ES-I3 (cell line): ENCODE measurements around the gene FARP1.

Experiments
- H3K36me3 ChIP-seq: 2 replicates; pipeline ENCODE4 v1.6.1; 2013; ENCODE audit warnings: mild to moderate bottlenecking, low read length, control low read depth, moderate library complexity; ENCODE audit not compliant: insufficient read depth
- H3K4me1 ChIP-seq: 2 replicates; pipeline ENCODE4 v1.6.1; 2013; ENCODE audit warnings: mild to moderate bottlenecking, control low read depth, low read length; ENCODE audit not compliant: insufficient read depth
- H3K9ac ChIP-seq: 2 replicates; pipeline ENCODE4 v1.6.1; 2013; ENCODE audit warnings: low read depth, mild to moderate bottlenecking, low read length, moderate library complexity
- H3K9me3 ChIP-seq: 2 replicates; pipeline ENCODE4 v1.6.1; 2013; ENCODE audit warnings: mild to moderate bottlenecking, low read length, moderate library complexity; ENCODE audit not compliant: control insufficient read depth, insufficient read depth

FARP1 gene

GRCh38 chr13:98334620-98335205, 191.8 kb downstream of the FARP1 start:
- H3K4me1 ChIP-seq, result peaks cover 15% of the 10 kb centered on the region; the same call in 1 of the 2 replicates
- no peak overlapping the region for H3K9ac ChIP-seq
- peaks cover 5% of the 10 kb centered on the region; the same call in 1 of the 2 replicates for H3K9me3 ChIP-seq
- H3K36me3 ChIP-seq, result no peaks in the 10 kb centered on the region; the same call in 1 of the 2 replicates

GRCh38 chr13:98335721-98336120, 192.8 kb downstream of the FARP1 start:
- Histone ChIP-seq H3K9me3 (peaks cover 5% of the 10 kb centered on the region; the same call in 1 of the 2 replicates), H3K36me3 (no peaks in the 10 kb centered on the region; the same call in 1 of the 2 replicates), H3K9ac (no peak overlapping the region), H3K4me1 (peaks cover 15% of the 10 kb centered on the region; the same call in 1 of the 2 replicates)

DNA sequence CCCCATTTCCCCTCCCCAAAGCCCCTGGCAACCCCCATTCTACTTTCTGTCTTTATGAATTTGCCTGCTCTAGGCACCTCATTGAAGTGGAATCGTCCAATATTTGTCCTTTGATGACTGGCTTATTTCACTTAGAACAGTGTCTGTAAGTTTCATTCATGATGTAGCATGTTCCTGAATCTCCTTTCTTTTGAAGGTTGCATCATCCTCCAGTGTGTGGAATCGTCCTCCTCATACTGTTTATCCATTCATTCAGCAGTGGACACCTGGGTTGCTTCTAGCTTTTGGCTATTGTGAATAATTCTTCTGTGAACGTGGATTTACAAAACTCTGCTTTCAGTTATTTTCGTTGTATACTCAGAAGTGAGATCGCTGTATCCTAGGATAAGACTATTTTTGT, 195.4 kb downstream of the FARP1 start:
- Histone ChIP-seq H3K36me3 (no peaks in the 10 kb centered on the region; the same call in 1 of the 2 replicates), H3K4me1 (no peaks in the 10 kb centered on the region), H3K9ac (no peak overlapping the region), H3K9me3 (peaks cover 5% of the 10 kb centered on the region; the same call in 1 of the 2 replicates)

DNA sequence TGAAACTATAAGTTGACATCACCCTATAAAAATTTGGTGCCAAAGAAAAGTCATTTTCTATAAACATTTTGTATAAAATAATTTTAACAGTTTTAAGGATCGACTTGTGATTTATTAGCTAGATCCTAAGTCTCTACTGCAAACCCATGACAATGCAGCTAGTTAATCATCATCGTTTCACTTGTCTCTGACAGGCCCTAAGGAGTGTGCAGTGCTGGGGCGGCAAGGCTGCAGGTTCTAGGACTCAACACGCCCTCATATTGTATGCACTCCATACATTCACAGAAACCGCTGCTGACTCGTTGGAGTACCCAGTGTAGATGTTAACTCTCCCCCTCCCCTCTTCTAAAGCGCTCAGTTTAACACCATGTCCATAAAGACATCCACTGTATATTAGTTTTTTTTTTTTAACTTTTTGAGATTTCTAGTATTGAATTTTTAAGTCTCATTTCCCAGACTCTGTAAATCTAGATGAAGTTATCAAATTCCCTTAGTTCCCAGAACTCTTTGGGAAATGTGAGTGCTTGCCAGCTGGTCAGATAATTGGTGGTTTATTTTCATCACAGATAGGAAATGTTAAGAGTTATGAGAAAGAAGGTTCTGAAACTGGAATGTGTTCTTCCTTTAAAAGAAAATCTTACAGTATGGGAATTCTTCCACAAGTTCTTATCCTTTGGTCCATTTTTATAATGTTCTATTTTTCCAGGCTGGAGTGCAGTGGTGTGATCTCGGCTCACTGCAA, 197.0 kb downstream of the FARP1 start:
- Histone ChIP-seq H3K4me1 (peaks cover 4% of the 10 kb centered on the region; the same call in 1 of the 2 replicates), H3K9ac (no peak overlapping the region), H3K36me3 (no peaks in the 10 kb centered on the region; the same call in 1 of the 2 replicates), H3K9me3 (peaks cover 4% of the 10 kb centered on the region; the same call in 1 of the 2 replicates)

DNA sequence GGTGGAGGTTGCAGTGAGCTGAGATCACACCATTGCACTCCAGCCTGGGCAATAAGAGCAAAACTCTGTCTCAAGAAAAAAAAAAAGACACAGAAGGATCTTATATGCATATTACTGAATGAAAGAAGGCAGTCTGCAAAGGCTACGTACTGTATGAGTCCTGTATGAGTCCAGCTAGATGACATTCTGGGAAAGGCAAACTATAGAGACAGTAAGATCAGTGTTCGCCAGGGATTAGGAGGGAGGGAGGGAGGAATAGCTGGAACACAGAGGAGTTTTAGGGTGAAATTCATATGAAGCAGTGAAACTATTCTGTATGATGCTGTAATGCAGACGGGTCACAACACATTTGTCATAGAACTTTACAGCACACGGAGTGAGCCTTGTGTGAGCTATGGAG, 200.1 kb downstream of the FARP1 start:
- Histone ChIP-seq H3K4me1 (peaks cover 4% of the 10 kb centered on the region; the same call in 1 of the 2 replicates), H3K36me3 (no peaks in the 10 kb centered on the region), H3K9ac (no peak overlapping the region)

DNA sequence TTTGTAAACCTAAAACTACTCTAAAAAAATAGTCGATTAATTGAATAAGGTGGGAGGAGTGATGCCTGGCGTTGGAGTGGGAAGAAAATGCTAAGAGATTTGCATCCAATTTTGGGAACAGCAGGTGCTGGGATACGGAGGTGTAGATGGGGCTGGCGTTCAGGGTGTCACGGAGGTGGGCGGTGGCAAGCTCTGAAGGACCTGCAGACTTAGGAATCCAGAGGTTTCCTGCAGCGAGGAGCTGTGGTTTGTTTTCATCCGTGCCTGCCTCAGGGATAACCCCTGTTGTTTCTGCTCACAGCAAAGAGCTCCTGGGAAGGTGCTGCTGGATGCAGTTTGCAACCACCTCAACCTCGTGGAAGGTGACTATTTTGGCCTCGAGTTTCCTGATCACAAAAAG, 200.6 kb downstream of the FARP1 start:
- H3K9me3 ChIP-seq, result no peaks in the 10 kb centered on the region
- H3K9ac ChIP-seq, result no peak overlapping the region
- peaks cover 4% of the 10 kb centered on the region; the same call in 1 of the 2 replicates for H3K4me1 ChIP-seq
- H3K36me3 ChIP-seq, result no peaks in the 10 kb centered on the region

More for the DNA sequence above, 200.1 kb downstream of the FARP1 start:
- H3K9me3 ChIP-seq, result no peaks in the 10 kb centered on the region

- Histone ChIP-seq H3K4me1 (peaks cover 4% of the 10 kb centered on the region; the same call in 1 of the 2 replicates), H3K9ac (no peak overlapping the region), H3K9me3 (no peaks in the 10 kb centered on the region), H3K36me3 (no peaks in the 10 kb centered on the region)
Measured at GRCh38 chr13:98344392-98344791, 201.5 kb downstream of the FARP1 start.

- peaks cover 4% of the 10 kb centered on the region; the same call in 1 of the 2 replicates for H3K4me1 ChIP-seq
- H3K36me3 ChIP-seq, result no peaks in the 10 kb centered on the region
- no peak overlapping the region for H3K9ac ChIP-seq
- no peaks in the 10 kb centered on the region for H3K9me3 ChIP-seq
Measured at GRCh38 chr13:98345107-98345935, 202.4 kb downstream of the FARP1 start.

DNA sequence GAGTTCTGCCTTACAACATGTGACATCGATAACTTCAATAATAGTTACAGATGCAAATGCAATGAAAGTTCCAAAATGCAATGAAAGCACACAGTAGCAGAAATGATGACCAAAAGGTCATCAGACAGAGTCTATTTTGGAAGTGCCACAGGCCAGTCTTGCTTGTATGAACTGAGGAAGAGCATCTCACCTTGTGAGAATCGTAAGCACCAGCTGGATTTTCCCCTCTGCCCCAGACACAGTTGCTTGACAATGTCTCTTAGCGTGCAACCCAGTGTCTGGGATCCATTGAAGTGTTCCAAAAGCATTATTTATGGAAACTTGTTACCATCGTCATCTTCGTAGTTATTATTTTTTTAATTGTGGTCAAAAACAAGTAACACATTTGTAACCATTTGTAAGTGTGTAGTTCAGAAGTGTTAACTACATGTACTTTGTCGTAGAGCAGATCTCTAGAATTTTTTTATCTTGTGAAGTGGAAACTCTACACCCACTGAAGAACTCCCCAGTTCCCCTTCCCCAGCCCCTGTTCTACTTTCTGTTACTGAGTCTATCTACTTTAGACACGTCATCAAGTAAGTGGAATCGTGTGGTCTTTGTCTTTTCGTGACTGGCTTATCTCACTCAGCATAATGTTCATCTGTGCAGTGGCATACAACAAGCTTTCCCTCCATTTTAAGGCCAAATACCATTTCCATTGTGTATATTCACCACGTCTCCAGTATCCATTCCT, 204.2 kb downstream of the FARP1 start:
- H3K9me3 ChIP-seq, result no peaks in the 10 kb centered on the region
- peaks cover 4% of the 10 kb centered on the region; the same call in 1 of the 2 replicates for H3K4me1 ChIP-seq
- no peak overlapping the region for H3K9ac ChIP-seq
- no peaks in the 10 kb centered on the region for H3K36me3 ChIP-seq

GRCh38 chr13:98347756-98348155, 204.9 kb downstream of the FARP1 start:
- Histone ChIP-seq H3K9ac (no peak overlapping the region), H3K4me1 (peaks cover 4% of the 10 kb centered on the region; the same call in 1 of the 2 replicates), H3K36me3 (no peaks in the 10 kb centered on the region), H3K9me3 (no peaks in the 10 kb centered on the region)

DNA sequence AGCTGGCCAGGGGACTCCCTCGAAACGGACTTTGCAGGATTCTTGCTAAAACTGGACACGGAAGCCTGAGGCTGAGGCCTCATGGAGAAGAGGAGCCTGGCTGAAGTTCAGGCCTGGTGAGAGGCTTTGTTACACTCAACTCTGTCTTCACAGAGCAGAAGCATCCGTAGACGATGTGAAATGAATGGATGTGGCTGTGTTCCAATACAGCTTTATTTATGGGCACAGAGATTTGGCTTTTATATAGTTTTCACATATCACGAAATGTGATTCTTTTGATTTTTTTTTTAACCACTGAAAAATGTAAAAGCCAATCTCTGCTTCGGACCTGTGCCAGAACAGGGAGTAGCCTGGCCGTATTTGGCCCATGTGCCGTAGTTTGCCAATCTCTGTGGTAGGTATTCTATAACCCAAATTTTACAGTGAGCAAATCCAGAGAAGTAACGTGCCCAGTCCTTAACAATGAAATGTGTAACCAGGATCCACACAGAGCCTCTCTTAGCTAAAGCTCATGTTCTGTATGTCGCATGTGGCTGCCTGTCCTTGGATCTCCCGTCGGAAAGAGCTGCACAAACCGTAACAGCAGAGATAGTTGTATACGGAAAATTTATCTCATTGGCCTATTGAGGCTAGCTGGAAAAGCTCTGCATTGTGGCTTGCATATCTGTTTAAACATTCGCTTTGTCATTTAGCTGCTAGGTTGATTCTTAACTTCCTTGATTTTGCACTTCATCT, 205.7 kb downstream of the FARP1 start:
- Histone ChIP-seq H3K4me1 (peaks cover 2% of the 10 kb centered on the region; the same call in 1 of the 2 replicates), H3K9ac (no peak overlapping the region), H3K9me3 (no peaks in the 10 kb centered on the region), H3K36me3 (no peaks in the 10 kb centered on the region)

DNA sequence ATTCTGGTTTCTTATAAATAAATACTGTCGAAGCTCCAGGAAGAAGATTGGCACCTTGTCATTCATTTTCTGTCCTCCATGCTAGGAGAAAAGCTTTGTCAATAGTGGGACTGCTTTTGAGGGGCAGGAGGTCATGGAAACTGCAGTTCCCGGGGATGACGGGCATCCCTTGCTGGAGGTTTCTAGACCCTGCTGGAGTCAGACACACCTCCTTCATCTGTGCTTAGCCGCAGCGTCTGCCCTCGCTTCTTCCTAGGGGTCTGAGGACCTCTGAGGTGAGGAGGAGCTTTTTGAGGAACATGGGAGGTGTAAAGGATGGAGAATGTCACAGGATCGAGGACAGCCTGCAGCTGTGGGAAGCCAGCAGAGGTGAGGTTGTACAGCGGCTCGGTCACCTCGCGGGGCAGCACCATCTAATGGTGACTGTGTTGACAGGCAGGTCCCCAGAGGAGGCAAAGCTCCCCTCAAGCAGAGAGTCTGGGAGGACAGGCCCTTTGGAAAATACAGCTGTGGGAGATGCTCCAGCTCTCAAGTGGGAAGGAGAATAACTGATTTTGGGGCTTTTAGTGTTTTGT, 206.9 kb downstream of the FARP1 start:
- Histone ChIP-seq H3K9me3 (no peaks in the 10 kb centered on the region), H3K4me1 (no peaks in the 10 kb centered on the region), H3K36me3 (no peaks in the 10 kb centered on the region), H3K9ac (no peak overlapping the region)

DNA sequence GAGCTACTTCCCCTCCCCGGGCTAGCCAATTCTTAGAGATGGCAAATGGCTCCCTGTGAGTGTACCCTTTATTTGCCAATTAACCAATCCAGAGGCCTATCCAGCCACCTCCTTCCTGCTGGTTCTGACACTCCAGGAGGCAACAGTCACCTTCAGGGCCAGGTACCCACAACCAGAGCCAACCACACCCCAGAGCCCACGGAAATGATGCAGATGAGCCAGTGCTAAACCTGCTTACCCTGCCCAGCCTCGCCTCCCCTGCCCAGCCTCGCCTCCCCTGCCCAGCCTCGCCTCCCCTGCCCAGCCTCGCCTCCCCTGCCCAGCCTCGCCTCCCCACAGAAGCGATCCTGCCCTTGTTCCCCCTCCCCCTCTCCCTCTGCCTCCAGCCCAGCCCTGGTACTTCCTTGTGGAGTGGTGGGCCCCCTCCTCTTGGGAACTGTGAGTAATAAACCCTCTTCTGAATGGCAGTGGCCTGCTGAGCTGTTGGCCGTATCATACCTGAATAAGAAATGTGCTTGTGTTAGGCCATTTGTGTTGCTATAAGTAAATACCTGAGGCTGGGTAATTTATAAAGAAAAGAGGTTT, 207.9 kb downstream of the FARP1 start:
- Histone ChIP-seq H3K36me3 (no peaks in the 10 kb centered on the region), H3K9me3 (no peaks in the 10 kb centered on the region), H3K9ac (no peak overlapping the region), H3K4me1 (no peaks in the 10 kb centered on the region)
